ENCODE data around the gene MYL5. TPM values are rescaled to one million over a fixed set of nuclear protein-coding genes. Genes with fewer than 3 reads are reported as not detected.

MYL5 gene
- total RNA-seq: 10 to 100 TPM; 19.9 to 32.7 (median 23.8) TPM
- 1 to 10 TPM; 5.8 to 7.1 TPM for polyA plus RNA-seq
- 17.6 reads per million, percentile 47 among the genes with 10 or more reads in this experiment for total RNA-seq

- peak within 1 kb of the TSS; percentile 100 for H3K27ac ChIP-seq (ENCODE audit: low read depth, low read length)
- H3K27me3 Mint-ChIP-seq: no peaks in the 10 kb centered on the region
- ATAC-seq: peak; percentile 96
- H3K9me3 Mint-ChIP-seq: no peaks in the 10 kb centered on the region
- peaks cover 0 to 14% (median 3%) of the 10 kb centered on the region in 5 donors for H3K36me3 Mint-ChIP-seq
- intact Hi-C loops (cut with micrococcal nuclease): loop anchor here (1.0 to 10.0 kb wide), 18 partner anchors 11 to 672 kb away; partner anchors contain the start of genes GAK (in 2 of the 2), PCGF3 (in 2 of the 2), PIGG (in 2 of the 2) and TMEM175 (in 2 of the 2)
- CTCF ChIA-PET: interaction anchor here (1.2 kb wide), 1 partner anchor 14 kb away, joined by 3 read pairs; no protein-coding TSS in a partner anchor
- H3K9me3 ChIP-seq (ENCODE audit: control insufficient read depth in 2 of 3, low read length in 3 of 3): no peaks in the 10 kb centered on the region
- peak within 1 kb of the TSS; percentile 84 to 92 (median 88) for H3K4me3 Mint-ChIP-seq
- peak within 1 kb of the TSS; percentile 88 for H3K4me3 ChIP-seq (ENCODE audit: low read length)
- H3K4me1 Mint-ChIP-seq: peaks cover 7 to 15% (median 8%) of the 10 kb centered on the region in 7 donors
- peaks cover 6 to 32% (median 7%) of the 10 kb centered on the region in 3 experiments for H3K36me3 ChIP-seq (ENCODE audit: control insufficient read depth in 2 of 3, insufficient read depth in 3 of 3, low read length in 3 of 3)
- peak; percentile 97 to 100 (median 99) for DNase-seq
- peak within 1 kb of the TSS; percentile 80 to 91 (median 89) for H3K27ac Mint-ChIP-seq
- H3K27me3 ChIP-seq (ENCODE audit: control insufficient read depth in 2 of 2, insufficient read depth in 2 of 2, low read length in 2 of 2): no peaks in the 10 kb centered on the region
- POLR2A ChIA-PET: interaction anchor here (0.6 to 3.4 kb wide), 7 partner anchors 11 to 1196 kb away, joined by 3 to 46 read pairs (median 3); partner anchors contain the start of genes MAEA and ZNF718
- peaks cover 7 to 16% of the 10 kb centered on the region in 2 donors for H3K4me1 ChIP-seq (ENCODE audit: control insufficient read depth in 2 of 2, insufficient read depth in 2 of 2, low read length in 2 of 2)
Observed at GRCh38 chr4:674172-675035, at the start of gene MYL5, which contains the start of gene ATP5ME. Gene MYL5 (plus strand): TSS chr4:674542. CDS start chr4:678027, 3,485 bp downstream. Gene ATP5ME (minus strand): TSS chr4:674276. CDS start chr4:674247, 29 bp downstream.

DNA sequence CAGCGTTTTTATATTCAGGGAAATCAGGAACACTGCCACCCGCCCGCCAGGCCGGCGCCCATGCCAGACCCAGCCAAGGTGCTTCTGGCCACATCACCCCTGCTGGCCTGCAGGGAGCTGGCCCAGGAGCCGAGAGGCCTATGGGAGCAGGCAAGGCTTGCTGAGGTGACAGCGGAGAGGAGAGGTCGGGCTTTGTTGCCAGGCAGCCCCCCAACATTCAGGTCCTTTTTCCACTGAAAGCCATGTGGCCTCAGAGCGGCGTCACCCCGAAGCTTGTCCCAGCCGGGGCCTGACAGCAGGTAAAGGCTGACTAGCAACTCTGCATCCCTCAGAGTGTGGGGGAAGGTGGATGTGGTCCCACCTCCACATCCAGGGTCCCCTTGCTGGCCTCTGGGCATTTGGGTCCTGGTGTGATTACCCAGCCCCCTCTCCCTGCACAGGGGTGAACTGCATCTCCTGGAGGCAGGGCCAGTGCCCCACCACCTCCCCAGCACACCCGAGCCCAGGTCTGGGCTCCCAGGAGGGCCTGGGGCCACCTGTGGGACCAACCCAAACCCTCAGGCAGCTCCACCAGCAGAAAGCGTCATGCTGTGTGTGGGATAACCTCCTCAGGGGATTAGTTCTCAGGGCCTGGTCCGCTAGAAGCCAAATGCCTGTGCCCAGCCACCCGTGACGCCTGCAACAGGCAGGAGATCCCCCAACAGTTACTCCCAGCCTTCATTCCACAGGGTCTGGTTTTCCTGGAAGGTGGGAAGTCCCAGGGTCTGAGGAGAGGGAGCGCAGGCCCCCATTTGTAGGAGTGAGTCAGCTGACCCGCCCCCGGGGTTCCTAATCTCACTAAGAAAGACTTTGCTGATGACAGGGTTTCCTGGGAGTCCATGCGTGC, 49.4 kb upstream of the MYL5 start, which contains the start of gene PDE6B:
TSS of gene PDE6B (plus strand) at position 869 of the 886 bp plus-strand sequence. CDS start 54 bp downstream, outside the sequence.
- CTCF ChIA-PET: no interaction called here
- Mint-ChIP-seq H3K4me3 (no peak within 1 kb of the TSS), H3K27me3 (peaks cover 0 to 26% (median 13%) of the 10 kb centered on the region in 5 donors), H3K36me3 (peaks cover 0 to 3% (median 0%) of the 10 kb centered on the region in 5 donors), H3K27ac (no peak within 1 kb of the TSS), H3K9me3 (peaks cover 0 to 2% (median 0%) of the 10 kb centered on the region in 11 donors), H3K4me1 (no peaks in the 10 kb centered on the region)
- ATAC-seq (no peak), DNase-seq (no peak)
- Histone ChIP-seq H3K27me3 (ENCODE audit: control insufficient read depth in 2 of 2, insufficient read depth in 2 of 2, low read length in 2 of 2) (no peaks in the 10 kb centered on the region), H3K4me3 (ENCODE audit: low read length) (no peak within 1 kb of the TSS), H3K27ac (ENCODE audit: low read depth, low read length) (no peak within 1 kb of the TSS), H3K4me1 (ENCODE audit: control insufficient read depth in 2 of 2, insufficient read depth in 2 of 2, low read length in 2 of 2) (no peaks in the 10 kb centered on the region), H3K9me3 (ENCODE audit: control insufficient read depth in 2 of 3, low read length in 3 of 3) (no peaks in the 10 kb centered on the region), H3K36me3 (ENCODE audit: control insufficient read depth in 2 of 3, insufficient read depth in 3 of 3, low read length in 3 of 3) (no peaks in the 10 kb centered on the region)
- intact Hi-C loops (cut with micrococcal nuclease): no loop called here
- POLR2A ChIA-PET: no interaction called here

GRCh38 chr4:625631-626161, 48.6 kb upstream of the MYL5 start:
- H3K4me1 Mint-ChIP-seq: no peaks in the 10 kb centered on the region
- Histone ChIP-seq H3K4me1 (ENCODE audit: control insufficient read depth in 2 of 2, insufficient read depth in 2 of 2, low read length in 2 of 2) (no peaks in the 10 kb centered on the region), H3K27ac (ENCODE audit: low read depth, low read length) (no peak overlapping the region), H3K36me3 (ENCODE audit: control insufficient read depth in 2 of 3, insufficient read depth in 3 of 3, low read length in 3 of 3) (no peaks in the 10 kb centered on the region), H3K4me3 (ENCODE audit: low read length) (no peak overlapping the region), H3K27me3 (ENCODE audit: control insufficient read depth in 2 of 2, insufficient read depth in 2 of 2, low read length in 2 of 2) (no peaks in the 10 kb centered on the region), H3K9me3 (ENCODE audit: control insufficient read depth in 2 of 3, low read length in 3 of 3) (no peaks in the 10 kb centered on the region)
- H3K4me3 Mint-ChIP-seq: no peak overlapping the region
- H3K27ac Mint-ChIP-seq: no peak overlapping the region
- H3K9me3 Mint-ChIP-seq: peaks cover 0 to under 1% (median 0%) of the 10 kb centered on the region in 11 donors
- peaks cover 0 to 20% (median 6%) of the 10 kb centered on the region in 5 donors for H3K27me3 Mint-ChIP-seq
- intact Hi-C loops (cut with micrococcal nuclease): no loop called here
- ChIA-PET CTCF (no interaction called here), POLR2A (no interaction called here)
- DNase-seq (no peak), ATAC-seq (no peak)
- H3K36me3 Mint-ChIP-seq: peaks cover 0 to 1% (median 0%) of the 10 kb centered on the region in 5 donors

GRCh38 chr4:626201-627091, 47.9 kb upstream of the MYL5 start:
- Mint-ChIP-seq H3K4me3 (no peak overlapping the region), H3K4me1 (peaks cover 0 to 1% (median 0%) of the 10 kb centered on the region in 7 donors), H3K27me3 (peaks cover 0 to 16% (median 6%) of the 10 kb centered on the region in 5 donors), H3K9me3 (peaks cover 0 to 8% (median 0%) of the 10 kb centered on the region in 11 donors), H3K27ac (no peak overlapping the region), H3K36me3 (peaks cover 0 to 4% (median 0%) of the 10 kb centered on the region in 5 donors)
- CTCF ChIA-PET: no interaction called here
- DNase-seq (no peak), ATAC-seq (peak; percentile 8)
- Histone ChIP-seq H3K27me3 (ENCODE audit: control insufficient read depth in 2 of 2, insufficient read depth in 2 of 2, low read length in 2 of 2) (no peaks in the 10 kb centered on the region), H3K9me3 (ENCODE audit: control insufficient read depth in 2 of 3, low read length in 3 of 3) (no peaks in the 10 kb centered on the region), H3K36me3 (ENCODE audit: control insufficient read depth in 2 of 3, insufficient read depth in 3 of 3, low read length in 3 of 3) (no peaks in the 10 kb centered on the region), H3K4me3 (ENCODE audit: low read length) (no peak overlapping the region), H3K27ac (ENCODE audit: low read depth, low read length) (no peak overlapping the region), H3K4me1 (ENCODE audit: control insufficient read depth in 2 of 2, insufficient read depth in 2 of 2, low read length in 2 of 2) (no peaks in the 10 kb centered on the region)
- POLR2A ChIA-PET: no interaction called here
- intact Hi-C loops (cut with micrococcal nuclease): no loop called here

DNA sequence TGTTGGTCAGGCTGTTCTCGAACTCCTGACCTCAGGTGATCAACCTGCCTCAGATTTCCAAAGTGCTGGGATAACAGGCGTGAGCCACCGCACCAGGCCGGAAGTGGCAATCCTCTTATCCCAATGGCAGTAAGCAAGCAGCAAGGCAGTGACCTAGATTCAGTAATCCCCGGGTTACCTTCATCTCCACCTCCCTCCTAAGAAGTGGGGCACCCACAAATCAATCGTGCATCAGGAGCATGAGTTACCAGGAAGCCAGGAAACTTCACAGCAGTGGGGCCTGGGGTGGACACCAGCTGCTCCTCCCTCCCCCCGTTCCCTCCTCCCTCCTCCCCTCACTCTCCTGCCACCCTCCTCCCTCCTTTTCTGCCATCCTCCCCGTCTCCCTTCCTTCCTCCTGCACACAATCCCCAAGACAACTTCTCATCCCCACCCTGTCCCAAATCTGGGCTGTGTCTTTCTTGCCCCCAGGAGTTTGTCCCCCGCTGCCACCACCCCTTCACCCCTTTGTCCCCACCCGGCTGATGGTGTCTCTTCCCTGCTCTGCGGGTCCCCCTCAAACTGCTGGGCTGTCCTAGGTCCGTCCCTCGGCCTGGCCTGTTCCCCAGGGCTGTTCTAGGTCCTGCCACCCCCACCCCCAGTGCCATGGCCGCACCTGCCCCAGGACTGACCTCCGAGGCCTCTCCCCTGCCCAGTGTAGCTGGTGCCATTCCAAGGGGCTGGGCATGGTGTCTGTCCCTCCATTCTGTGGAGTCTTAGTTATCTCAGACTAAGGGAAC, 46.8 kb upstream of the MYL5 start:
- H3K4me1 Mint-ChIP-seq: peaks cover 0 to 1% (median 0%) of the 10 kb centered on the region in 7 donors
- no peak for DNase-seq
- H3K27ac Mint-ChIP-seq: no peak overlapping the region
- H3K9me3 Mint-ChIP-seq: peaks cover 0 to 15% (median 3%) of the 10 kb centered on the region in 11 donors
- H3K4me3 Mint-ChIP-seq: no peak overlapping the region
- ChIA-PET POLR2A (no interaction called here), CTCF (no interaction called here)
- Histone ChIP-seq H3K27me3 (ENCODE audit: control insufficient read depth in 2 of 2, insufficient read depth in 2 of 2, low read length in 2 of 2) (no peaks in the 10 kb centered on the region), H3K9me3 (ENCODE audit: control insufficient read depth in 2 of 3, low read length in 3 of 3) (no peaks in the 10 kb centered on the region), H3K4me1 (ENCODE audit: control insufficient read depth in 2 of 2, insufficient read depth in 2 of 2, low read length in 2 of 2) (no peaks in the 10 kb centered on the region), H3K27ac (ENCODE audit: low read depth, low read length) (no peak overlapping the region), H3K36me3 (ENCODE audit: control insufficient read depth in 2 of 3, insufficient read depth in 3 of 3, low read length in 3 of 3) (no peaks in the 10 kb centered on the region), H3K4me3 (ENCODE audit: low read length) (no peak overlapping the region)
- H3K27me3 Mint-ChIP-seq: peaks cover 0 to 16% (median 6%) of the 10 kb centered on the region in 5 donors
- peaks cover 0 to 4% (median 0%) of the 10 kb centered on the region in 5 donors for H3K36me3 Mint-ChIP-seq
- ATAC-seq: no peak
- intact Hi-C loops (cut with micrococcal nuclease): no loop called here
